Cerebellar nuclear complex (tissue), 1 donor: Measurements from ENCODE around the gene ARHGAP26.
A peak's percentile ranks its signal among the peaks of the same experiment; 100 is the strongest.

ENCODE experiments used
- DNase-seq, 2 experiments: peaks; one replicate each; lab custom pipeline; 2025; lab: John Stamatoyannopoulos, UW

The ARHGAP26 gene

DNA sequence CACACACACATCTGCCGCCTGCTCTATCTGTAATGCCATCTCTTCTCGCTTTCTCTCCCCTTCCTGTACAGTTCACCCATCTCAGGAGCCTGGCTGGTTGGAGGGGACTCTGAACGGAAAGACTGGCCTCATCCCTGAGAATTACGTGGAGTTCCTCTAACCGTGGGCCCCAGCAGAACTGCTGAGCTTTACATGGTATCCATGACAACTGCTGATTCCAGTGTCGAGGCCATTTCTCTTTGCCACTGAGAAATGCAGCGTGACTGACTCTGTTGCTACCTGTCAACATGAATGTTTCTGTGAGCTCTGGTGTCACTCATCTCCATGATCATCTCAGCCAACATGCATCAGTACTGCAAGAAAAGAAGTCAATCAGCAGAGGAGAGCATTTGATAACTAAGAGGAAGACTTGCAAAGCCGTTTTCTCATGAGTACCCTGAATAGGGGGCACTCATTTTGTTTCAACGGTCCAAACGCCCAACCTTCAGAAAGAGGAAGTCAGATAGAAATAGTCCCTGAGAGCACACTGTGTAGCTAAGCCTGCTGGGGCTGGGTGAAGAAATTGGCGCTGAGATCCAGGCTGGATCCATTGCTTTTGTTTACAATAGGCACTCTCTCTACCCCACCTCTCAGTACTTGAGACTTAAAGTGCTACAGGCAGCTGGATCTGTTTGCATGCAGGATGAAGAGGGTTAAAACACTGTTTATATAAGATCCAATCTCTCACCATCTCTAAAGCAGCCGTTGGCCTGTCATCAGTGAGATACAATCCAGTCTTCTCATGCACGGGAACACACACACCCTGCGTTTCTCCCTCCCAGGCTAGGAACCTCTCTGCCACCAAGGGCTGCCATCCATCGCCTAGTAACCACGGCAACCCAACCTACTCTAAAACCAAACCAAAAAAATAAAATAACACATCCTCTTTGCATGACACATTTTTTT, 452.4 kb downstream of the ARHGAP26 start:
- no peak for DNase-seq

DNA sequence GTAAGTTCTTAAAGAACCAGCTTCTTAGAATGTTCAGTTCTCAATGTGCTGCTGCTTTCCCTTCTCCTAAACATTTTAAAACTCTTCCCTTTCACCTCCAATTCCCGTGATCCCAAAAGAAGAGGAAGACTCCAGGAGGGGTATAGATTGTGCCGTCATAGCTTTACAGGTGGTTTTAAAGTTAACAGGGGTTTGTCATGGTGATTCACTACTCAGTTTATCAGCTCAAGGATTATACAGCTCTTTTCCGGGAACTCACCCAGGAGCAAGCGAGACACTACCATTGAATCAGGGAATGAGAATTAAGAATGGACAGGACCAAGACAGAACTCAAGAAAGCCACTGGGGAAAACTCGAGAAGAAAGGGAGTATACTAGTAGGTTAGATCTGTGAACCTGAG, 454.5 kb downstream of the ARHGAP26 start:
- DNase-seq: no peak

DNA sequence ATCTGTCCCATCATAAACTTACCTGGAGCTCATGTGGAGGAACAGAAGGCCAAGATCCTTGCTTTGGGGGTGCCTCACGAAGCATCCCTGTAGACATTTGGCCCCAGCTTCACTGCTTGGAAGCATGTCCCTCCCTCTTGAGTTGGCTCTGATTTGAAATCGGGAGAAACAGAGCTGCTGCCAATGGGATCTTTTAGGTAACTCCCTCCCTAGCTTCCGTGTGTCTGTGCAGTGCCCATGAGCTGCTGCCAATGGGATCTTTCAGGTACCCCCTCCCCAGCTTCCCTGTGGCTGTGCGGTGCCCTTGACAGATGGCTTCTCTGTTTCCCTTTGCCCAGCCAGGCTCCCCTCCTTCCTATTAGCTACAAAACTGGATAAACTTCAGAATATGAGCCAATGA, 455.3 kb downstream of the ARHGAP26 start:
- peak in 1 of 2 experiments; percentile 5 for DNase-seq

DNA sequence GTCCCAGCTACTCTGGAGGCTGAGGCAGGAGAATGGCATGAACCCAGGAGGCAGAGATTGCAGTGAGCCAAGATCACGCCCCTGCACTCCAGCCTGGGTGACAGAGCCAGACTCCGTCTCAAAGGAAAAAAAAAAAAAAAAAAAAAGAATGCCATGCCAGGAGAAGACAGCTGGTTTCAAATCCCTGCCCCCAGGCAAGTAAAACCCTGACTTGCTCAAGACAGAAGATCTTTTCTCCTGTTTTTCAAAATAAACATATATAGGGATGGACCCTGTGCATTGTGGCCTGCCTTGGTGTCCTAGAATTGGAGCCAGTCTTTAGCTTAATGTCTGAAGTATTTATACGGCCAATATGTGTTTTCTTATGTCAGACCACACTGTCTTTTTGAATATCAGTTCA, 456.2 kb downstream of the ARHGAP26 start:
- DNase-seq: no peak

DNA sequence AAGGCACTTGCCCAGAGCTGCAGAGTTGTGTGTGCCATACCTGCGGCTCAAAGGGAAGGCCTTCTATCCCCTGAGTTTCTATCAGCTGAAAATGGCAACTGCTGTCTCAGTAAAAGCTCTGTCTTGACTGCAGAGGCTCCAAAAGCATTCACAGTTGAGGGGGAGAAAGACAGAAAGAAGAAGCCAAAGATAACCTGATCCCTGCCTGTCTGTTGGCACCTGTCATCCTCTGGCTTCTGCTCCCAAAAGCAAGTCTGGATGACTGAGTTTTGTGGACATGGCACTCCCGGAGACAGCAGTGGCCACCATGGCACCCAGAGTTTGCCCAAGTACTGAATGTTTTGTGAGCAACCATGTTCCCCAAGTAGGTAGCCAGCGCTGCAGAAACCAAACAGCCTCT, 456.7 kb downstream of the ARHGAP26 start:
- no peak for DNase-seq

DNA sequence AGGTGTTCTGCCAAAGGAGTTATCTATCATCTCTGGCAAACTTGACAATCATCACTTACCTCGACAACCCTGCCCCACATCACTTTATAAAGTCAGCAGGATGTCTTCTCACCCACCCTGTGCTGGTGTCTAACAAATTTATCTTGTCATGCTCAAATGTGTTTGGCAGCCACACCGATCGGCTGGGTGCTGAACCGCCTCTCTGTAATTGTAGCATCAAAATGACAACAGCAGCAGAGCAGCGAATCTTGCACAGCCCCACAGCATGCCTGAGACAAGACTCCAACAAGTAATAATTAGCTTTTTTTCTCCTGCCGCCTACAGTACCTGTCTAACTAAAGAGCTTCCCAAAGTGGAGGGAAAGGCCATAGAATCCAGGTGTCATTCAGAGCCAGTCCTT, 457.1 kb downstream of the ARHGAP26 start:
- no peak for DNase-seq

DNA sequence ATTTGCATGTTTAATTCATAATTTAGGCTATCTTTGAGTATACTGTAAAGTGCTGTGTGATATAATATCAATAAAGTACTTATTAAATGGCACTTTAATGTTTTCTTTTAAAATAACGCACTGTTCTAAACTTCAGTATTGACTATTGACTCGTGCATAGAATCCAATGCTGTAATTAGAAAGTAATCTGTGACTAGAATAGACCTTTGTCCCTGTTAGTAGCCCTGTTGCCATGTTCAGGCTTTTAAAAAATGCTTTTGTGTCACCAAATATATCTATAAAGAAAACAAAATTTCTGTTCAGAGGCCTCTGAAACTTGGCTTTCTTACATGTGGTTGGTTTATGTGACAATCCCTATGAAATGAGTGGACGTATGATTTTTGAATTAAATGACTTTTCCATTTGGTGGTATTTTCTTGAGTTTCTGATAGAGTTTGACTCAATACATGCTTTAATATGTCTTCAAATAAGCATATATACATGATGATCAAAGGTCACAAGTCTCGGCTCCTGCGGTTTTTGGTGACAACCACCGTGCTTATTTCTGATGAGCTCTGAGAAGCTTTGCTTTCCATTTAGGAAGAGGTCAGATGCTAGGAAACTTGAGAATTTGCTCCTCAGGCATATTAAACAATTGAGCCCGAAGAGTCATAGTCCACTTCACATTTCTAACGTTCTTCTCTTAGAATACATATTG, 458.6 kb downstream of the ARHGAP26 start:
- DNase-seq: no peak

DNA sequence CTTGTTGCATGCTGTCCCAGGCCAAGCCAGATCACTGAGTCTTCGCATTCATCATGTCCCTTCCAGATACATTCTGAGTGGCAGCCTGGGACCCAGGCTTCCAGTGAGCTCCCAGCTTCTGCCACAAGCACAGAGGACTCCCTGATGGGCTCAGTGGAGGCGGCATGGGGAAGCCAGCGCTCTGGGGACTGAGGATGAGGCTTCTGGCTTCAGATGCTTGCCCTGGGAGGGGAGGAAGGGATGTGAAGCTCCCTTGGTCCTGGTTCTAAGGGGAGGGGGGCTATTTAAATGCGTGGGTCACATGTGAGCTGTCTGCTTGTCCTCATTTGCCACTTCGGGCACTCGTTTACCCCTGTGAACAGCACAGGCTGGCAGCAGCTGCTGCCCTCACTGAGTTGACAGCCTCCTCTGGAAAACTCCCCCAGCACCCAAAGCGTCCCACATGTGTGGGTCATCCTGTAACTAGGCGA, 459.3 kb downstream of the ARHGAP26 start:
- DNase-seq: no peak

DNA sequence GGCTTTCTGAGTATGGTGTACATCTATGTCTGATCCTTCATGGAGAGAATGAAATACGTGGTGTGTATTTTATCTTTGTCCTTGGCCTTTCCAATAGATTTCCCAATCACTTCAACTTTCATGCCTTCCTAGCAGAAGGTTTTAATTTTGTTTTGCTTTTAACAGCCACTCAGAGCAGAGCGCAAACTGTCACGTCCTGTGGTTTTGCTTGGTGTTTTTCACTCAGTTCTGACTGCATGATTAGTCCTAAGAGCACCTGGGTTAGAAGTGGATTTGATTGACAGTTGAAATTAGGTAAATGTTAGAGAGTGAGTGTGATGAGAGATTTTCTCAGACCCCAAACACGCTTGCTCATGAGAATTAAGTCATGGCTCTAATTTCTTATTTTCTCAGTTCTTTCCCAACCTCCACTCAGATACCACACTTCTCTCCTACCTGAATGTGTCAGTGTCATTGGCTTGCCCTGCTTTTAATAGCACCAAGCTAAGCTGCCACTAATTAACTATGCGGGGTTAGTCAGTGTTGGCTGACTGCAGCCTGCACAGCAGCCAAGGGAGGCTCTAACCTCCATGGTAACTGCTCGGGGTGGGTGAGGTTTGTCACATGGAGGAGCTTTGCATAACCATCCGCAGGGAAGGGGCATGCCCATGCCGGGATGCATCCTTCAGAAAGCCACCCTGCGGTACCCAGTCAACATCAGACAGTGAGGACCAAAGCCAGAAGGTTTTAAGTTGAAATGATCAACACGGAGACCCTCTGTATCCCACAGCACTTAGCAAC, 459.9 kb downstream of the ARHGAP26 start:
- no peak for DNase-seq

DNA sequence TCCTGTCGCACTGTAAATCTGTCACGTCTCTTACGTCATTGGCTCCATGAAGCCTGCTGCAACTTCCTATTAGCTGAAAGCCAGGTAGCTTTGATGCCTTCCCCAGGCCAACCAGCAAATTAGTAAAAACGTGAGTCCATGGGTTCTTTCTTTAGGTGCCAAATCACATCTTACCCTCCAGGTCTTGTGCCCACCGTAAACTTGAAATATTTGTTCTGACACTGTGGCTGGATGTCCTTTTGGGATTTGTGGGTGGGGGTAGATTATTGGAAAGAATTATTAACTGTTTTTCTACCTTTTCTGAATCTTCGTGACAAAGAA, 460.5 kb downstream of the ARHGAP26 start:
- DNase-seq: no peak

DNA sequence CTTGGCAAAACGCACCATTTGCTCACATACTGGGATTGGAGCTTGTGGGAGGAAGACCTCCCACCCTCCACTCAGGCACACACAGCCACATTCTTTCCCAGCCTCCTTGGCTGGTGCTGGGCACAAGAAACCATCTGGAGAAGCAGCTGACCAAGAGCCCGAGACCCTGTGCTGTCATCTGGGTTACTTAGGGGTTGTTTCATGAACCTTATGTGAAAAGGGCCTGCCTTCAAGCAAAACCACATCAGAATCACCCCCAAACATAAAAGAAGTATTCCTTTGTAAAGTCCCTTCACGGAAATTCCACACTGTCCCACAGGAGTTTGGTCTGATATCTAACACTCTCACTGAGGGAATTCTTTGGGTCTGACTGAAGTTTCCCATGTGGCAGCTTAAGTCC, 461.2 kb downstream of the ARHGAP26 start:
- DNase-seq: no peak

DNA sequence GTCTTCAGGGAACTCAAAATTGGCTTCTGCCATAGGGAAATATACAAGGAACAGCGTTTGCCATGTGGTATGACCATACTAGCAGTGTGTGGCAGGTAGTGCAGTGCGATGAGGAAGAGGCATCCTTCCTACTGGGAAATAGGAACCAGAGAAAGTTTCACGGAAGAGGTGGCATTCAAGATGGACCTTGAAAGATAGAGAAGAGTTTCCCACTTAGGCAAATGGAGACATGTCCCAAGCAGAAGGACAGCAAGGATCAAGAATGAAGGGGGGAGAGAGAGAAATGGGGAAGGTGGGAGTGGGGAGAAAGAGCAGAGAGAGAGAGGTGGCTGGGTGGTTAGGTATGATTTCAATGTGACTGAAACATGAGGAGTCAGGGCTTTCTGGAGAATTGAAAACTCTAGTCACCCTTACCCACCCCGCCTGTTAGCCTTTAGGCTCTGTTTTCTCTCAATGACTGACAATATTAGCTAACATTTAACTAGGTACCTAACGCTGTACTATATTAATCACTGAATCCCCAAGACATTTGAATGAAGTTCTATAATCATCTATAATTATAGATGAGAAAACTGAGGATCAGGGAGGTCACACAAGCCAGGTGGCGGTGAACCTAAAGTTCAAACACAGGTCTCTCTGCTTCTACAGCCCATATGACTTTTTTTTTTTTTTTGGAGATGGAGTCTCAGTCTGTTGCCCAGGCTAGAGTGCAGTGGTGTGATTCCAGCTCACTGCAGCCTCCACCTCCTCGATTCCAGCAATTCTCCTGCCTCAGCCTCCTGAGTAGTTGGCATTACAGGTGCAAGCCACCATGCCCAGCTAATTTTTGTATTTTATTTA, 462.0 kb downstream of the ARHGAP26 start:
- no peak for DNase-seq

DNA sequence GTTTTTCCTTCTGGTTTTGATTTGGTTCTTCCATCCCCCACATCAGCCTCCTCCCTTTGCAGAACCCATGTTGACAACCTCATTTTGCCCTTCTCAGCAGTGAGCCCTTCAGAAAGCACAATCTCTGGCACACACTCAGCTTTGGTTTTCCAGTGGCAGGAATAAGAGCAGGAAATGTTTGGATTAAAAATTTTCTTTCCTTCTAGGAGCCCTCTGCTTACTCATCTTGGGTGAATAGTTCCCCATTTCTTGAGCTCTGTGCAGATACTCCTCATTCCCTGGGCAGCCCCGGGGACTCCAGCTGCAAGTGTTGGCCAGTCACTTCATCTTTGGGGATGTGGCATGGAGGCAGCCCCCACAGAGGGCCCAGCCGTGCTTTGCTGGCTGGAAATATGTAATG, 462.9 kb downstream of the ARHGAP26 start:
- DNase-seq: no peak

DNA sequence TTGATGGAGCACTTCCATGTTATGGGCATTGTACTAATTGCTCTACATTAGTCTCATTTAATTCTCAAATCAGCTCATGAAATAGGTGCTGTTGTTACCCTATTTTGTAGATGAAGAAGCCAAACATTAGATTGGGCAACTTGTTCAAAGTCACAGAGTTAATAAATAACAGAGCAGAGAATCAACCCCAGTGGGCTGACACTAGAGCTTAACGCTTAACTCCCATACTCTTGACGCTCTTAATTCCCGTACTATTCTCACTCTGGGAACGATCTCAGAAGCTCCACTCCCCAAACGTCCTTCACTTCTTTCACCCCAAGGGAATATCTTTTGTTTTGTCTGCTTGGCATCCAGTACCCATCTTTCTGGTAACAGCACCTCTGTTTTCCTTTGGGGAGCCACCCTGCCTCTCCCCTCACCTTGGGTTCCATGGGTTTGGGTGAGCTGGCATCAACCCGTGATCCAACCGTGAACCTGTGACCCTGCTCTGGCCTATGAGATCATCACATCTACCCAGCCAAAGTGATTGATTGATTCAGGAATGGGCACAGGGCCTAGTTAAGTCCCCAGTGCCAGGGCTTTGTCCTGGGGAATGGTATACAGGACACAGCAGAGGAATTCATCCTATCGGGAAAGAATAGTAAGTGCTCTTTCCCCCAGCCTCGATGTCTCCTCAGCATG, 464.1 kb downstream of the ARHGAP26 start:
- DNase-seq: no peak

DNA sequence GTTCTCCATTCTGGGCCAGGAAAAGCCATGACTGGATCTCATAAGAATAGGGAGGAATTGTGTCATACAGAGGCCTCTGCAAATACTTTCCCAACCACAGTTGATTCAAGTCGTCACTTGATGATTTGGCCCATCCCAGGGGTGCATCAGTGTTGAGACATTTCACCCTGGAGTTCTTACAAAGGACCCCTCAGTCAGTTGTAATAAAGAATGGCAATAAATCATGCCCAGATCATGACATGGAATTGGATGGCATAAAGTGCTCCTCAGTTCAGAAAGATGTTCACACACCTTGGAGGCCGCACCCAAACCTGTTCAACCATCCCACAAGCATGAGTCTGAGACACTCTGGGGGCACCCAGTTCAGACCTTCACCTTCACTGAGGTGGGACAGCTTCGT, 465.2 kb downstream of the ARHGAP26 start:
- DNase-seq: no peak

DNA sequence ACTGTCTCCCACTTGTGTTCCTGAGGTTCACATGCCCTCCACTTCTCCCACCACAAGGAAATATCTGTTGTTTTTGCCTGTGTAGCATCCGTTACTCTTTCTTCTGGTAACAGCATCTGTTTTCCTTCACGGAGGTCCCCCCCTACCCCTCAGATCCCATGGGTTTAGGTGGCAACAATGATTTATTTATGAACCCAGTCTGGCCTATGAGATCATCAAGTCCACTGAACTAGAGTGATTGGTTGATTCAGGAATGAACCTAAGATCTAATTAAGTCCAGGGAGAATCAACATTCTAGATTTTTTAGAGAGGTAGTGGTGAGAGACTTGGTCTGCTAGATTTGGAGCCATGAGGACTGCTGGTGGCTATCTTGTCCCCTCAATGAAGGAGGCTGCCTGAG, 466.5 kb downstream of the ARHGAP26 start:
- no peak for DNase-seq

DNA sequence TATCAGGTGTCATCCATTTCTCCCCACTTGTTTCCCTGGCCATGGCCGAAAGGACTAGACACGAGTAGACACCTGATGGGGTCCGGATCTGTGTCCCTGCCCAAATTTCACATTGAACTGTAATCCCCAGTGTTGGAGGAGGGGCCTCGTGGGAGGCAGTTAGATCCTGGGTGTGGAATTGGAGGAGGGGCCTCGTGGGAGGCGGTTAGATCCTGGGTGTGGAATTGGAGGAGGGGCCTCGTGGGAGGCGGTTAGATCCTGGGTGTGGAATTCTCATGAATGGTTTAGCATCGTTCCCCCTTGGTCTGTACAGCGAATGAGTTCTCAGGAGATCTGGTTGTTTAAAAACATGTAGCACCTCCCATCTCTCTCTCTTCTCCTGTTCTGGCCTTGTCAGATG, 467.5 kb downstream of the ARHGAP26 start:
- DNase-seq: no peak

DNA sequence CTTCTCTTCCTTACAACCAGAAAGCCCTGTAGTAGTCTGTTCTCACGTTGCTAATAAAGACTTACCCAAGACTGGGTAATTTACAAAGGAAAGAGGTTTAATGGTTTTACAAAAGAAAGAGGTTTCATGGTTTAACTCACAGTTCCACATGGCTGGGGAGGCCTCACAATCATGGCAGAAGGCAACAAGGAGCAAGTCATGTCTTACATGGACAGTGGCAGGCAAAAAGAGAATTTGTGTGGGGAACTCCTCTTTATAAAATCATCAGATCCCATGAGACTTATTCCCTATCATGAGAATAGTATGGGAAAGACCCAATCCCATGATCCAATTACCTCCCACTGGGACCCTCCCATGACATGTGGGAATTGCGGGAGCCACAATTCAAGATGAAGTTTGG, 468.4 kb downstream of the ARHGAP26 start:
- no peak for DNase-seq

DNA sequence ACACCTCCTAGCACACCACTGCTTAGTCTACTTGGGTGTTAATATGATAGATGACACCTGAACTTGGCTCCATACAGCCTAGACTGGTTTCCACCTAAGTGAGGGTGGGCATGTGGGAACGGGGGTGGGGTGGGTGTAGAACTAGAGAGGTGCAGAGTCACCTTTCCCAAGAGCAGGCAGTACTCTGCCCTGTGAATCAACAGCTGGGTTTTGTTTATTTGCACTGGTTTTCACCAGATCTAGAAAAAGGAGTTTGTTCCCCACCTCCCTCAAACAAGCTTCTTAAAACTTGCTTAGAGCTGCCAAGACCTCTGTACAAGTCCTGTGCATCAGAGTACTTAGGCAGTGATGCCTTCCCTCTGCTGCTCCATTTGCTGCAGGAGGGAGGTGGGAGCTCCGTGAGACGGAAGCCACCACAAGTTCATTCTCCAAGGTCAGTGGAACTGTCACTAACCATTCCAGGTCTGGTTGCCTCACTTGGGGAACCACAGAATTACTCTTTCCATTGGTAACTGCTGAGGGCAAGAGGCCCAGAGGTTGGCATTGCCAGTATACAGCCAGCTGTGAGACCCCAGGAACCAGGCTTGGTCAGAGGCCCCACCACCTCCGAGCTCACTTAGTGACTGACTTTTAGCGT, 469.8 kb downstream of the ARHGAP26 start:
- DNase-seq: no peak

DNA sequence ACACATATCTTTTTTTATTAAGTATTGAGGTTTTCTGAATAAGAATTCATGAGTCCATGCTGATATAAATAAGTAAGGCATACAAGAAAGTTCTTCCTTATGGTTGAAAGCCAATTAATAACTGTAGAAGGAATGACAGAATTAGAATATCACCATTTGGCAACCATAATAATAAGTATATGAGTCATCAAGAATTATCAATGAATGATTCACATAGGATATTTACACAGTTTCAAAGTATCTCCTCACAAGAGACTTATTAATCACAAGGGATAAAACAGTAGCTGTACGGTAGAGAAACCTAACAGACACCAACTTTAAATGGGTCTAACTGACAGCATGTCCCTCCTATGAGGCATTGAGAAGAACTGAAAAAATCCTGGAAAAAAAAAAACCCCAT, 471.7 kb downstream of the ARHGAP26 start:
- DNase-seq: no peak

DNA sequence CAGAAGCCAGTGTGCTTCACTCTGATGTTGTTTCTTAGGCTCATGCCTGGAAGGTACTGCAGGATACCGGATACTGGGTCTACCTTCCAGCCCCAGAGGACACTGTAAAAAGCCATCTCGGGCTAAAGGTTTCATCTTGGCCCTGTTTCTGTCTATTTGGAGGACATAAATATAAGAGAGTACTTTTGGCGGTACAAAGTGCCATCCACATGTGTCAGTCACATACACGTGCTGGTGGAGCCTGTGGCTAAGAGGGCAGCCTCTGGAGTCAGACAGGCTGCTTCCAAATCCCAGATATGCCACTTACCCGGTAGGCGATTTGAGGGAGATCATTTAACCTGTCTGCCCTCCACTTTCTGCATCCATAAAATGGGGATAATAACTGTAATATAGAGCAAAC, 472.9 kb downstream of the ARHGAP26 start:
- no peak for DNase-seq
